ENCODE results near the gene S100A8. TPM values are rescaled to one million over a fixed set of nuclear protein-coding genes. Genes with fewer than 3 reads are reported as not detected.
"Not testable (repeated sequence)": the region's sequence is repeated elsewhere in the genome, so short reads cannot be mapped to it uniquely, and the experiment has no call there.

S100A8 gene
- total RNA-seq, 1 donor from 2014 or later = not detected

- Mint-ChIP-seq H3K27ac (ENCODE audit: unreplicated experiment) (peak overlapping the region; percentile 2), H3K36me3 (ENCODE audit: unreplicated experiment) (no peaks in the 10 kb centered on the region), H3K4me1 (ENCODE audit: low read depth, unreplicated experiment) (no peaks in the 10 kb centered on the region), H3K27me3 (ENCODE audit: unreplicated experiment) (peaks cover 7% of the 10 kb centered on the region), H3K4me3 (ENCODE audit: unreplicated experiment) (no peak overlapping the region), H3K9me3 (ENCODE audit: unreplicated experiment) (no peaks in the 10 kb centered on the region)
- no peak for DNase-seq
- no peak for TF ChIP-seq CTCF (IDR thresholded peaks at IDR 0.05; ENCODE audit: partially characterized antibody, unreplicated experiment)
Measured at GRCh38 chr1:153347856-153348255, 43.0 kb downstream of the S100A8 start.

GRCh38 chr1:153347049-153347448 is 43.8 kb downstream of the S100A8 start:
- H3K4me1 Mint-ChIP-seq (ENCODE audit: low read depth, unreplicated experiment); H3K27ac Mint-ChIP-seq (ENCODE audit: unreplicated experiment); H3K36me3 Mint-ChIP-seq (ENCODE audit: unreplicated experiment); H3K4me3 Mint-ChIP-seq (ENCODE audit: unreplicated experiment); H3K9me3 Mint-ChIP-seq (ENCODE audit: unreplicated experiment); DNase-seq: not testable (repeated sequence)
- H3K27me3 Mint-ChIP-seq (ENCODE audit: unreplicated experiment) = peaks cover 13% of the 10 kb centered on the region

GRCh38 chr1:153346077-153346723 is 44.7 kb downstream of the S100A8 start:
- no peaks in the 10 kb centered on the region for H3K9me3 Mint-ChIP-seq (ENCODE audit: unreplicated experiment)
- H3K27me3 Mint-ChIP-seq (ENCODE audit: unreplicated experiment) = peaks cover 13% of the 10 kb centered on the region
- no peak overlapping the region for H3K4me3 Mint-ChIP-seq (ENCODE audit: unreplicated experiment)
- peaks cover 7% of the 10 kb centered on the region for H3K36me3 Mint-ChIP-seq (ENCODE audit: unreplicated experiment)
- DNase-seq = no peak
- TF ChIP-seq CTCF (IDR thresholded peaks at IDR 0.05; ENCODE audit: partially characterized antibody, unreplicated experiment) = no peak
- H3K27ac Mint-ChIP-seq (ENCODE audit: unreplicated experiment) = no peak overlapping the region
- no peaks in the 10 kb centered on the region for H3K4me1 Mint-ChIP-seq (ENCODE audit: low read depth, unreplicated experiment)

GRCh38 chr1:153345187-153346076 is 45.4 kb downstream of the S100A8 start:
- DNase-seq = no peak
- no peak overlapping the region for H3K27ac Mint-ChIP-seq (ENCODE audit: unreplicated experiment)
- peaks cover 13% of the 10 kb centered on the region for H3K27me3 Mint-ChIP-seq (ENCODE audit: unreplicated experiment)
- no peak overlapping the region for H3K4me3 Mint-ChIP-seq (ENCODE audit: unreplicated experiment)
- no peak for TF ChIP-seq CTCF (IDR thresholded peaks at IDR 0.05; ENCODE audit: partially characterized antibody, unreplicated experiment)
- H3K4me1 Mint-ChIP-seq (ENCODE audit: low read depth, unreplicated experiment) = no peaks in the 10 kb centered on the region
- H3K9me3 Mint-ChIP-seq (ENCODE audit: unreplicated experiment) = no peaks in the 10 kb centered on the region
- H3K36me3 Mint-ChIP-seq (ENCODE audit: unreplicated experiment) = peaks cover 7% of the 10 kb centered on the region

- peaks cover 7% of the 10 kb centered on the region for H3K36me3 Mint-ChIP-seq (ENCODE audit: unreplicated experiment)
- DNase-seq = no peak
- H3K27ac Mint-ChIP-seq (ENCODE audit: unreplicated experiment) = no peak overlapping the region
- H3K27me3 Mint-ChIP-seq (ENCODE audit: unreplicated experiment) = peaks cover 13% of the 10 kb centered on the region
- H3K9me3 Mint-ChIP-seq (ENCODE audit: unreplicated experiment) = no peaks in the 10 kb centered on the region
- H3K4me3 Mint-ChIP-seq (ENCODE audit: unreplicated experiment) = no peak overlapping the region
- no peaks in the 10 kb centered on the region for H3K4me1 Mint-ChIP-seq (ENCODE audit: low read depth, unreplicated experiment)
- no peak for TF ChIP-seq CTCF (IDR thresholded peaks at IDR 0.05; ENCODE audit: partially characterized antibody, unreplicated experiment)
Measured at GRCh38 chr1:153344718-153345025, 46.2 kb downstream of the S100A8 start.
